Liver (tissue), 9 donors: ENCODE data around the gene PDP2. TPM values are rescaled to one million over a fixed set of nuclear protein-coding genes. Genes with fewer than 3 reads are reported as not detected.

ENCODE experiments used
- DNase-seq: peaks from one replicate; pipeline ENCODE4 v3.0.0-alpha.2; 2017; ENCODE audit warnings: low spot score
- H3K27ac ChIP-seq, 2 donors: one replicate each; pipeline ENCODE4 v1.7.0; 2013; ENCODE audit warnings: inconsistent platforms in 2 of 2, low read length in 2 of 2, control low read depth in 1 of 2, low read depth in 1 of 2, mild to moderate bottlenecking in 1 of 2
- H3K27me3 ChIP-seq, 4 donors: one replicate each; pipeline versions ENCODE4 v1.6.1 to v1.7.0; 2013; ENCODE audit warnings: low read length in 3 of 4, inconsistent platforms in 1 of 4, mild to moderate bottlenecking in 1 of 4, moderate library complexity in 1 of 4; ENCODE audit not compliant: control insufficient read depth in 4 of 4, insufficient read depth in 4 of 4
- H3K36me3 ChIP-seq, 4 donors: one replicate each; pipeline versions ENCODE4 v1.6.1 to v1.7.0; 2013; ENCODE audit warnings: low read length in 3 of 4, mild to moderate bottlenecking in 3 of 4, low read depth in 1 of 4, moderate library complexity in 1 of 4; ENCODE audit not compliant: control insufficient read depth in 4 of 4, insufficient read depth in 3 of 4
- H3K4me1 ChIP-seq, 4 donors: one replicate each; pipeline versions ENCODE4 v1.6.1 to v1.7.0; 2013; ENCODE audit warnings: low read length in 3 of 4, mild to moderate bottlenecking in 3 of 4, moderate library complexity in 1 of 4; ENCODE audit not compliant: control insufficient read depth in 4 of 4, insufficient read depth in 4 of 4
- H3K4me3 ChIP-seq, 3 donors: one replicate each; pipeline versions ENCODE4 v1.6.1 to v1.7.0; 2013; ENCODE audit warnings: low read length in 3 of 3, control low read depth in 1 of 3, low read depth in 1 of 3, mild to moderate bottlenecking in 1 of 3
- H3K9ac ChIP-seq, 2 donors: one replicate each; pipeline ENCODE4 v1.7.0; 2013; ENCODE audit warnings: low read length in 2 of 2, mild to moderate bottlenecking in 2 of 2, moderate library complexity in 2 of 2, control low read depth in 1 of 2, low read depth in 1 of 2
- H3K9me3 ChIP-seq, 4 donors: one replicate each; pipeline versions ENCODE4 v1.6.1 to v1.7.0; 2013; ENCODE audit warnings: low read length in 3 of 4; ENCODE audit not compliant: control insufficient read depth in 4 of 4
- CTCF ChIP-seq: fragments of 150-350 bp; IDR thresholded peaks from 2 replicates; pipeline ENCODE4 v1.5.1; 2017; ENCODE audit warnings: improper control_type of control experiment, low read depth, low read length; ENCODE audit not compliant: missing input control
- EGR1 ChIP-seq, 2 donors: IDR thresholded peaks; 2 replicates each; pipeline ENCODE4 v1.6.1; 2016 to 2018; ENCODE audit warnings: antibody characterized with exemption in 2 of 2, low read depth in 2 of 2
- FOXA1 ChIP-seq: IDR thresholded peaks from 2 replicates; pipeline ENCODE4 v1.6.1; 2016; ENCODE audit warnings: antibody characterized with exemption
- FOXA2 ChIP-seq: IDR thresholded peaks from 2 replicates; pipeline ENCODE4 v1.6.1; 2016; ENCODE audit warnings: antibody characterized with exemption
- GABPA ChIP-seq, 2 donors: IDR thresholded peaks in 1 of 2; conservative IDR thresholded peaks in 1 of 2; 2 replicates each; pipeline ENCODE4 v1.6.1; 2016; ENCODE audit warnings: antibody characterized with exemption in 2 of 2, mild to moderate bottlenecking in 1 of 2, moderate library complexity in 1 of 2
- HNF4G ChIP-seq: IDR thresholded peaks from 2 replicates; pipeline ENCODE4 v1.6.1; 2016; ENCODE audit warnings: antibody characterized with exemption
- JUND ChIP-seq, 2 donors: IDR thresholded peaks; 2 replicates each; pipeline ENCODE4 v1.6.1; 2016; ENCODE audit warnings: antibody characterized with exemption in 2 of 2
- MAX ChIP-seq: IDR thresholded peaks from 2 replicates; pipeline ENCODE4 v1.6.1; 2016; ENCODE audit warnings: antibody characterized with exemption
- NR2F2 ChIP-seq: IDR thresholded peaks from 2 replicates; pipeline ENCODE4 v1.6.1; 2016; ENCODE audit warnings: antibody characterized with exemption
- RAD21 ChIP-seq, 2 donors: IDR thresholded peaks; 2 replicates each; pipeline ENCODE4 v1.6.1; 2016; ENCODE audit warnings: antibody characterized with exemption in 2 of 2, mild to moderate bottlenecking in 2 of 2
- REST ChIP-seq: IDR thresholded peaks from 2 replicates; pipeline ENCODE4 v1.6.1; 2016; ENCODE audit warnings: antibody characterized with exemption, mild to moderate bottlenecking
- RXRA ChIP-seq, 2 donors: IDR thresholded peaks; 2 replicates each; pipeline ENCODE4 v1.6.1; 2017 to 2018; ENCODE audit warnings: antibody characterized with exemption in 2 of 2, mild to moderate bottlenecking in 1 of 2
- TAF1 ChIP-seq: conservative IDR thresholded peaks from 2 replicates; pipeline ENCODE4 v1.6.1; 2016; ENCODE audit warnings: antibody characterized with exemption, mild to moderate bottlenecking
- ZBTB33 ChIP-seq: IDR thresholded peaks from 2 replicates; pipeline ENCODE4 v1.6.1; 2016; ENCODE audit warnings: antibody characterized with exemption
- WGBS: extraction: QIAGEN DNeasy Blood & Tissue Kit; methylation state at CpG from one replicate; pipeline ENCODE4 v1.1.7; 2013; 5-methylcytosine and 5-hydroxymethylcytosine counted together
- polyA plus RNA-seq, 2 donors: library from polyadenylated mRNA; stranded (reverse) in 1 of 2; unstranded in 1 of 2; fragments of 200-250 nt in 1 of 2; fragments of >200 nt in 1 of 2; fragmentation: Nextera tagmentation in 1 of 2; extraction: Ambion mirVana in 1 of 2; gene quantifications; one replicate each; pipeline versions ENCODE4 v1.2.1 to v1.2.3, GENCODE V29; 2013 to 2015
- total RNA-seq, 2 donors: library from RNA; depleted of rRNA; stranded (reverse); fragments of >200 nt; gene quantifications; one replicate each; pipeline ENCODE4 v1.2.3, GENCODE V29; 2014
- donor health status: healthy.
- donor health status: healthy.
- donor health status: healthy.
- donor health status: healthy.
- donor health status: healthy.

The PDP2 gene
- total and polyA plus RNA-seq, 4 donors, result 2.3 to 9.4 (median 6.1) TPM

GRCh38 chr16:66843191-66843590 lies 37.1 kb upstream of the PDP2 start:
- Histone ChIP-seq H3K27ac (no peak overlapping the region), H3K9me3 (no peaks in the 10 kb centered on the region), H3K36me3 (no peaks in the 10 kb centered on the region), H3K4me3 (no peak overlapping the region), H3K27me3 (peaks cover 2 to 5% (median 4%) of the 10 kb centered on the region in 4 donors), H3K9ac (no peak overlapping the region), H3K4me1 (peaks cover 5 to 9% (median 8%) of the 10 kb centered on the region in 4 donors)
- no peak for DNase-seq
- TF ChIP-seq CTCF (no peak), HNF4G (no peak), ZBTB33 (no peak), FOXA2 (no peak), JUND (IDR thresholded peaks at IDR 0.05) (no peak)
- 96% methylated on average over 2 of the region's 2 CpGs for WGBS

GRCh38 chr16:66844009-66844341 lies 36.3 kb upstream of the PDP2 start:
- Histone ChIP-seq H3K4me3 (peak overlapping the region in 1 of 3 donors; percentile 45), H3K4me1 (peaks cover 5 to 9% (median 8%) of the 10 kb centered on the region in 4 donors), H3K36me3 (no peaks in the 10 kb centered on the region), H3K9ac (no peak overlapping the region), H3K27me3 (peaks cover 2 to 5% (median 4%) of the 10 kb centered on the region in 4 donors), H3K9me3 (no peaks in the 10 kb centered on the region), H3K27ac (no peak overlapping the region)
- TF ChIP-seq REST, result no peak
- 35% methylated on average over 14 of the region's 14 CpGs for WGBS
- no peak for DNase-seq

GRCh38 chr16:66844342-66845079 lies 35.8 kb upstream of the PDP2 start, which contains the start of gene CA7:
Gene CA7, plus strand, starts transcription at chr16:66844414. Its CDS starts 74 bp downstream, at chr16:66844488.
- WGBS, result 5% methylated on average over 79 of the region's 79 CpGs
- H3K36me3 ChIP-seq, result no peaks in the 10 kb centered on the region
- peaks cover 2 to 5% (median 4%) of the 10 kb centered on the region in 4 donors for H3K27me3 ChIP-seq
- H3K4me1 ChIP-seq, result peaks cover 5 to 9% (median 8%) of the 10 kb centered on the region in 4 donors
- no peak within 1 kb of the TSS for H3K9ac ChIP-seq
- no peak for DNase-seq
- peak within 1 kb of the TSS in 2 of 3 donors; percentile 6 to 45 for H3K4me3 ChIP-seq
- no peaks in the 10 kb centered on the region for H3K9me3 ChIP-seq
- H3K27ac ChIP-seq, result no peak within 1 kb of the TSS
- no peak for TF ChIP-seq RAD21 (IDR thresholded peaks at IDR 0.05)
- TF ChIP-seq NR2F2, result no peak
- no peak for TF ChIP-seq JUND (IDR thresholded peaks at IDR 0.05)
- no peak for TF ChIP-seq GABPA (IDR thresholded peaks at IDR 0.05 in 1 of 2, conservative IDR thresholded peaks at IDR 0.05 in 1 of 2)
- TF ChIP-seq TAF1, result no peak
- no peak for TF ChIP-seq RXRA (IDR thresholded peaks at IDR 0.05)
- TF ChIP-seq ZBTB33, result no peak
- TF ChIP-seq CTCF, result no peak
- TF ChIP-seq FOXA1, result no peak
- no peak for TF ChIP-seq HNF4G
- no peak for TF ChIP-seq MAX
- TF ChIP-seq EGR1 (IDR thresholded peaks at IDR 0.05; ENCODE audit: low read depth in 2 of 2), result no peak
